Suprapubic skin (tissue), 4 donors: Measurements from ENCODE around the gene NRCAM.

Source experiments
- CTCF ChIP-seq, 2 donors: fragments of 200-600 bp in 1 of 2; fragments of 450-650 bp in 1 of 2; sonication (generic) in 1 of 2; IDR thresholded peaks; one replicate each; pipeline ENCODE4 v1.5.1; 2016 to 2019; ENCODE audit warnings: antibody characterized with exemption in 2 of 2, mild to moderate bottlenecking in 1 of 2, moderate library complexity in 1 of 2
- EP300 ChIP-seq: sonication (generic); formaldehyde crosslinking; IDR thresholded peaks from one replicate; pipeline ENCODE4 v1.6.1; 2017; ENCODE audit warnings: antibody characterized with exemption
- POLR2A ChIP-seq, 2 donors: fragments of 450-650 bp; IDR thresholded peaks; one replicate each; pipeline ENCODE4 v1.6.1; 2017; ENCODE audit warnings: antibody characterized with exemption in 2 of 2, mild to moderate bottlenecking in 2 of 2, moderate library complexity in 2 of 2
- POLR2AphosphoS5 ChIP-seq, 3 donors: sonication (generic); formaldehyde crosslinking; IDR thresholded peaks; one replicate each; pipeline ENCODE4 v1.6.1; 2017; ENCODE audit warnings: antibody characterized with exemption in 3 of 3

GRCh38 chr7:108147031-108147563 lies 309.1 kb downstream of the NRCAM start:
- TF ChIP-seq CTCF (IDR thresholded peaks at IDR 0.05) = no peak
- TF ChIP-seq POLR2A (IDR thresholded peaks at IDR 0.05) = no peak
- no peak for TF ChIP-seq POLR2AphosphoS5 (IDR thresholded peaks at IDR 0.05)
- TF ChIP-seq EP300 = no peak
